ENCODE results near the gene CATSPERZ.

GRCh38 chr11:64283092-64283491, 17.1 kb upstream of the CATSPERZ start:
- TF ChIP-seq POLR2AphosphoS5 (IDR thresholded peaks at IDR 0.05; ENCODE audit: low read depth, low read length) = no peak
- no peak for TF ChIP-seq POLR2A (IDR thresholded peaks at IDR 0.05; ENCODE audit: low read depth, low read length)
